Stimulated activated CD8-positive, alpha-beta memory T cell treated with anti-CD3 and anti-CD28 coated beads, Interleukin-4, amount 100 ng/mL, for 48 hours (primary cell): ENCODE data around the gene ZNF598.

Experiments used
- DNase-seq: peaks from one replicate; pipeline ENCODE4 v3.0.0-alpha.2; 2020

ZNF598 gene

DNA sequence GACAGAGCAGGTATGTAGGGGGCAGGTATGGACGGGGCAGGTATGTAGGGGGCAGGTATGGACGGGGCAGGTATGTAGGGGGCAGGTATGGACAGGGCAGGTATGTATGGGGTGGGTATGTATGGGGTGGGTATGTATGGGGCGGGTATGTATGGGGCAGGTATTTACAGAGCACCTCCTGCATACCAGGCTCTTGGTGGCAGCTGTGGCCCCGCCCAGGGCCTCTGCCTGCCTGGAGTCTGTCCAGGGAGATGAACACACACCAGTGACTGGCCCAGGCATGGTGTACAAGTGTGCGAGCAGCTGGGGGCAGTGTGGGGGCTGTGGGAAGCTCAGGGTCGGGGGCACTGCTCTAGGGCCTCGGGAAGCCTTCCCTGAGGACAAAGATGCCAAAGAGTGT lies 59.6 kb downstream of the ZNF598 start:
- no peak for DNase-seq

DNA sequence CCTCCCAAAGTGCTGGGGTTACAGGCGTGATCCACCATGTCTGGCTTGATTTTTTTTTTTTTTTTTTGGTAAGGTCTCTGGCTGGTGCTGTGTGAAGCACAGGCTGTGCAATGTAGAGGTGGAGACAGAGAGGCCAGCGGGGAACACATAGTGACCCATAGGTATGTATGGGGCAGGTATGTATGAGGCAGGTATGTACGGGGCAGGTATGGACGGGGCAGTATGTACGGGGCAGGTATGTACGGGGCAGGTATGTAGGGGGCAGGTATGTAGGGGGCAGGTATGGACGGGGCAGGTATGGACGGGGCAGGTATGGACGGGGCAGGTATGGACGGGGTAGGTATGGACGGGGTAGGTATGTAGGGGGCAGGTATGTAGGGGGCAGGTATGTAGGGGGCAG lies 60.1 kb downstream of the ZNF598 start:
- DNase-seq: no peak
